Vagina (tissue), 2 donors: ENCODE results near the gene ASCL2.

Source experiments
- CTCF ChIP-seq, 3 experiments: fragments of 450-650 bp in 2 of 3; fragments of 200-600 bp in 1 of 3; sonication (generic) in 1 of 3; IDR thresholded peaks; one replicate each; pipeline ENCODE4 v1.5.1; 2017 to 2019; ENCODE audit warnings: antibody characterized with exemption in 3 of 3, mild to moderate bottlenecking in 2 of 3, moderate library complexity in 2 of 3
- POLR2A ChIP-seq, 2 donors: fragments of 450-650 bp; IDR thresholded peaks; one replicate each; pipeline ENCODE4 v1.6.1; 2017; ENCODE audit warnings: antibody characterized with exemption in 2 of 2, mild to moderate bottlenecking in 2 of 2, moderate library complexity in 2 of 2
- POLR2AphosphoS5 ChIP-seq, 2 donors: sonication (generic); formaldehyde crosslinking; IDR thresholded peaks; one replicate each; pipeline ENCODE4 v1.9.0; 2017; ENCODE audit warnings: antibody characterized with exemption in 2 of 2, mild to moderate bottlenecking in 2 of 2, low read depth in 1 of 2; ENCODE audit not compliant: insufficient read depth in 1 of 2

- TF ChIP-seq POLR2AphosphoS5 (IDR thresholded peaks at IDR 0.05; ENCODE audit: insufficient read depth in 1 of 2, low read depth in 1 of 2) (no peak), CTCF (IDR thresholded peaks at IDR 0.05) (no peak), POLR2A (IDR thresholded peaks at IDR 0.05) (no peak)
These were observed 33.5 kb upstream of the ASCL2 start for GRCh38 chr11:2303627-2304505.
